A549 treated with CpdA at 1 μM for 4 hours (cell line): ENCODE measurements around the gene METAP1D. TPM values are rescaled to one million over a fixed set of nuclear protein-coding genes. Genes with fewer than 3 reads are reported as not detected.

ENCODE experiments used
- total RNA-seq: library from RNA; stranded (reverse); fragments of 200-300 nt; extraction: Qiagen RNA extraction; gene quantifications from 5 replicates; pipeline ENCODE4 v1.2.3, GENCODE V29; 2022; ENCODE audit warnings: low read depth

METAP1D gene
- total RNA-seq: 2.9 to 5.9 TPM (median 3.6 TPM) in 5 replicates

DNA sequence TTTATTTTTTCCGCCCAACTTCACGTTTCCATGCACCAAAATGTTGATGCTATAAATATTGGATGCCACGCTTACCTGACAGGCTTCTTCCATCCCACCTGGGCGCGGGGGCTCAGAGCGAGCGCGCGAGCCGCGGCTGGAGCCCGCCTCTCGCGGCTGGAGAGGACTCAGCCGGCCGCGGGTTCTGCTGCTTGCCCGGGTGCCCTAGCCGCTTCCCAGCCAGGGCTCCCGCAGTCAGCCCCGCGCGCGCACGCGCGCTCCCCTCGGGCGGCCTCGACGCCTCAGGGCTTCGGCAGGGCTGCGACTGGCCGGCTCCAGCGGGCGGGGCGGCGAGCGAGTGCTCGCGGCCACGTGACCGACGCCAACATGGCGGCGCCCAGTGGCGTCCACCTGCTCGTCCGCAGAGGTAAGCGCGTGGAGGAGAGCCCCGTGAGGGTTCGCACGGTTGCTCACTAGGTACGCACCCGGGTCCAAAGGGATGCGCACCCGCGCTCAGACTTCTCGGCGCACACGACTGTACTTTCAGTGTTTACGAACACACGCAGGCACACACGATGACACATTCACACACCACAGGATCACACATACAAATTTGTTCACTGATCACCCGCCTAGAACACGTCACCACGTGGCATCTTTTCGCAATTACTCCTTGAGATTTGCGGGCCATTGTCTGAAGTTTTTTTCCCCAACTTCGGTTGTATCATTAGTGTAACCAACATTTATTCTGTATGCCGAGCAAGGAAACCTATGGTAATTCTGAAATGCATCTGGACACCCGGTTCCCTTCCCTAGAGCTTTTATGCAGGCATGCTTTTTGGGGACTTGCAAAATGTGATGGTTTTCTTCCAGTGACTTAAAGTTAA, at the start of gene METAP1D:
Gene METAP1D, plus strand, starts transcription at position 350 of the 866 bp plus-strand sequence. Its CDS starts 17 bp downstream, at position 367.

DNA sequence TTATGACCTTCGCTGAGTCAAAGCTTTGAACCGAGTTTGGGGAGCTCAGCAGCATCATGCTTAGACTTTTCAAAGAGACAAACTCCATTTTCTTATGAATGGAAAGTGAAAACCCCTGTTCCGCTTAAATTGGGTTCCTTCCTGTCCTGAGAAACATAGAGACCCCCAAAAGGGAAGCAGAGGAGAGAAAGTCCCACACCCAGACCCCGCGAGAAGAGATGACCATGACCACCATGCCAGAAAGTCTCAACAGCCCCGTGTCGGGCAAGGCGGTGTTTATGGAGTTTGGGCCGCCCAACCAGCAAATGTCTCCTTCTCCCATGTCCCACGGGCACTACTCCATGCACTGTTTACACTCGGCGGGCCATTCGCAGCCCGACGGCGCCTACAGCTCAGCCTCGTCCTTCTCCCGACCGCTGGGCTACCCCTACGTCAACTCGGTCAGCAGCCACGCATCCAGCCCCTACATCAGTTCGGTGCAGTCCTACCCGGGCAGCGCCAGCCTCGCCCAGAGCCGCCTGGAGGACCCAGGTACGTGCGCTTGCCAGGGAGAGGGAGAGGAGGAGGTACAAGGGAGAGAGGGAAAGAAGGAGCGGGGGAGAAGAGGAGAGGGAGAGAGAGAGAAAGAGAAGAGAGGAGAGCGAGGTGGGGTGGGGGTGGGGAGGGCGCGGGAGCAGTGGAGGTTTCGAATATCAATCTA, 85.9 kb downstream of the METAP1D start, which contains the start of gene DLX1:
Gene DLX1, plus strand, starts transcription at position 48 of the 700 bp plus-strand sequence. Its CDS starts 171 bp downstream, at position 219.

DNA sequence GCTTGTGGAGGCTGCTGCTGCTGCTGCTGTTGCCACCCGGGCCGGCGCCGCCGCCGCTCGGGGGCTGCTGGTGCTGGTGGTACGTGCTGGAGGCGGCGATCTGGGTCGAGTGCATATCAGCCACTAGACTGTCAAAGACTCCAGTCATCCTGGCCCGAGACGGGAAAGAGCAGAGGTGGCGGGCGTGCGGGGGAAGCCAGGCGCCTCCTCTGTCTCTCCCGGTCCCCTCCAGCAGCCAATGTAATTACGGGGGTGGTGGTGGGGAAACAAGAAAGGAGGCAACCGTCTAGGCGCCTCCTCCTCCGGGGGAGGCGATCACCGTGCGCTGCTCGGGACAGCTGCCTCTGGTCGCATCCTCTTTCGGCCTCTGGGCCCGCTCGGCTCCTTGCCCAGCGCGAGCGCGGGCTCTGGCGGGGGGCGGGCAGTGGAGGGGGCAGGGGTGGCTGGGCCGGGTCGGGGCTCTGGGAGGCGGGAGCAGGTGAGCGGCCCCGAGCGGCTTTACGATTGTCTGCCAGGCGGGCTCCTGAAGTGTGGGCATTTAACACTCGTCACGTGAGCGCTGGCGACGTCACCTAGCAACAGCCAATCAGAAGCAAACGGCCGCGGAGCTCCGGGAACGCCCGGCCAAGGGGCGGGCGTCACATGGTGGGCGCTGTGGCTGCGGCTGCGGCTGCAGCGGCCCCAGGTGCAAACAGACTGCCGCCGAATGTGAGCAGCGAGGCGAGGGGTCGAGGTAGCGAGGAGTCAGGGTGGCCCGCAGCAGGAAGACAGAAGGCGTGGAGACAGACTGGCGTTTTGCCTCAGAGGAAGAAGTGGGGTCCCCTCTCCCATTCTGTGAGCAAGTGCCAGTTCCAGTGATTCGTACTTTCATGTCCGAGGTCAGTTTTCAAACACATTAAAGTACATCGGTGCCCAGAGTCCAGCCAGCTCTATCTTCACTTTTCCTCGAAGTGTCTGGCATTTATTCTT, 102.9 kb downstream of the METAP1D start, which contains the start of gene DLX2:
Gene DLX2, minus strand, starts transcription at position 510 of the 969 bp plus-strand sequence. Its CDS starts 362 bp downstream, at position 148.

Other genes with a start within 250 kb of the METAP1D start
- 13.6 to 16.7 TPM (median 14.3 TPM) in 5 replicates for gene SLC25A12, start 105.7 kb upstream of the METAP1D start, total RNA-seq
- 67.6 to 87.4 TPM (median 72.2 TPM) in 5 replicates for gene HAT1, start 77.5 kb upstream of the METAP1D start, total RNA-seq
- 3.0 to 3.8 TPM (median 3.5 TPM) in 5 replicates for gene DLX1, start 85.6 kb downstream of the METAP1D start, total RNA-seq
- 0.43 to 0.99 TPM (median 0.60 TPM) in 5 replicates for gene DLX2, start 102.9 kb downstream of the METAP1D start, total RNA-seq